K562 (cell line): ENCODE results near the gene NUAK2. TPM values are rescaled to one million over a fixed set of nuclear protein-coding genes. Genes with fewer than 3 reads are reported as not detected.

Experiments used
- ATAC-seq: fragments of 200-7000 bp; cut with Tn5 transposase; 3 replicates; pipeline ENCODE4 v1.9.1; 2020; ENCODE audit warnings: moderate library complexity
- BruUV-seq: library from RNA; stranded (reverse); fragments of 400-500 nt; replicated peaks from 2 replicates; lab custom pipeline; 2021; lab: Mats Ljungman, UMichigan
- CTCF ChIA-PET: fragments of 300-600 bp; formaldehyde crosslinking; extraction: SDS; loops from one replicate; lab custom pipeline; 2021; ENCODE audit warnings: low intra/inter-chr PET ratio; lab: Yijun Ruan, JAX
- POLR2A ChIA-PET: fragments of 300-600, 350-650 bp; sonication (Branson Sonifier 250); formaldehyde crosslinking; extraction: SDS; loops from one replicate; lab custom pipeline; 2021; ENCODE audit warnings: antibody characterized with exemption, inconsistent platforms; lab: Yijun Ruan, JAX
- DNase-seq, 4 experiments: peaks; one replicate each; pipeline versions ENCODE4 v3.0.0 to v3.0.0-alpha.2; 2011 to 2018; ENCODE audit warnings: low spot score in 3 of 4, mixed read lengths in 3 of 4; ENCODE audit errors: extremely low read depth in 1 of 4
- FAIRE-seq: peaks from 2 replicates; lab custom pipeline; 2011; peaks lifted over from hg19 to GRCh38; lab: Jason Lieb, UNC
- H2AFZ ChIP-seq: 2 replicates; pipeline ENCODE4 v1.6.0; 2011; ENCODE audit warnings: low read depth, low read length, control low read depth, inconsistent platforms
- H3K27ac ChIP-seq: fragments of 200-600 bp; 3 replicates; pipeline ENCODE4 v1.8.0; 2011; ENCODE audit warnings: low read depth, mild to moderate bottlenecking, control low read depth, inconsistent platforms, low read length, moderate library complexity, mixed read lengths; ENCODE audit errors: extremely low read depth
- H3K27me3 ChIP-seq, 2 experiments: fragments of 300-600 bp in 1 of 2; 2 replicates in 1 of 2; 3 replicates in 1 of 2; pipeline versions ENCODE4 v1.6.0 to v1.8.0; 2011; ENCODE audit warnings: inconsistent platforms in 2 of 2, low read length in 2 of 2, mild to moderate bottlenecking in 1 of 2, mixed read lengths in 1 of 2, moderate library complexity in 1 of 2; ENCODE audit not compliant: control insufficient read depth in 2 of 2, insufficient read depth in 2 of 2
- H3K36me3 ChIP-seq: fragments of 300-600 bp; 3 replicates; pipeline ENCODE4 v1.8.0; 2011; ENCODE audit warnings: mild to moderate bottlenecking, low read length, inconsistent platforms; ENCODE audit not compliant: control insufficient read depth, insufficient read depth
- H3K4me1 ChIP-seq, 2 experiments: fragments of 200-600 bp in 1 of 2; replicated peaks in 1 of 2; 2 replicates in 1 of 2; 3 replicates in 1 of 2; pipeline versions ENCODE4 v1.5.1 to v1.8.0; 2011; ENCODE audit warnings: inconsistent platforms in 2 of 2, low read length in 2 of 2, mild to moderate bottlenecking in 1 of 2, mixed read lengths in 1 of 2, moderate library complexity in 1 of 2; ENCODE audit not compliant: control insufficient read depth in 2 of 2, insufficient read depth in 2 of 2
- H3K4me2 ChIP-seq: 2 replicates; pipeline ENCODE4 v1.6.1; 2011; ENCODE audit warnings: low read length, control low read depth, inconsistent platforms, mixed read lengths; ENCODE audit not compliant: insufficient read depth
- H3K4me3 ChIP-seq: fragments of 200-600 bp; sonication (generic), shearing (Covaris generic); 2 replicates; pipeline ENCODE4 v1.5.1; 2016; ENCODE audit warnings: control low read depth, inconsistent platforms
- H3K79me2 ChIP-seq: fragments of 200-600 bp; 3 replicates; pipeline ENCODE4 v1.8.0; 2011; ENCODE audit warnings: low read length, inconsistent platforms; ENCODE audit not compliant: control insufficient read depth, insufficient read depth
- H3K9ac ChIP-seq, 2 experiments: 2 replicates each; pipeline versions ENCODE4 v1.6.0 to v1.6.1; 2011; ENCODE audit warnings: low read depth in 2 of 2, low read length in 2 of 2, control low read depth in 1 of 2, inconsistent platforms in 1 of 2, mild to moderate bottlenecking in 1 of 2, mixed read lengths in 1 of 2; ENCODE audit not compliant: insufficient read depth in 1 of 2
- H3K9me1 ChIP-seq: one replicate; pipeline ENCODE4 v1.6.0; 2011; ENCODE audit warnings: inconsistent platforms, mild to moderate bottlenecking, low read length, moderate library complexity; ENCODE audit not compliant: control insufficient read depth, insufficient read depth
- H3K9me3 ChIP-seq: replicated peaks from 2 replicates; pipeline ENCODE4 v1.5.1; 2011; ENCODE audit warnings: low read depth, low read length, inconsistent platforms; ENCODE audit not compliant: control insufficient read depth, insufficient read depth
- H4K20me1 ChIP-seq: replicated peaks from 2 replicates; pipeline ENCODE4 v1.6.1; 2011; ENCODE audit warnings: low read length, inconsistent platforms, mixed read lengths; ENCODE audit not compliant: control insufficient read depth, insufficient read depth
- CREB3 ChIP-seq: fragments of 450-650 bp; conservative IDR thresholded peaks from 2 replicates; pipeline ENCODE4 v1.6.1; 2016; ENCODE audit warnings: missing genetic modification characterization, low read depth, mild to moderate bottlenecking, missing compliant biosample characterization, moderate library complexity
- CSDE1 ChIP-seq, 2 experiments: fragments of 450-650 bp; IDR thresholded peaks; 2 replicates each; pipeline ENCODE4 v1.6.1; 2016; ENCODE audit warnings: mild to moderate bottlenecking in 1 of 2
- EGR1 ChIP-seq: fragments of 450-650 bp; conservative IDR thresholded peaks from 2 replicates; pipeline ENCODE4 v1.6.1; 2017; ENCODE audit warnings: mild to moderate bottlenecking
- GATAD2A ChIP-seq: fragments of 450-650 bp; IDR thresholded peaks from 2 replicates; pipeline ENCODE4 v1.6.1; 2017
- NFE2L1 ChIP-seq: fragments of 450-650 bp; IDR thresholded peaks from 2 replicates; pipeline ENCODE4 v1.6.1; 2016; ENCODE audit warnings: missing genetic modification characterization, low read depth, mild to moderate bottlenecking, missing compliant biosample characterization, moderate library complexity, borderline replicate concordance
- PHF21A ChIP-seq: fragments of 450-650 bp; IDR thresholded peaks from 2 replicates; pipeline ENCODE4 v1.6.1; 2017; ENCODE audit warnings: low read depth, borderline replicate concordance
- PYGO2 ChIP-seq: fragments of 450-650 bp; IDR thresholded peaks from 2 replicates; pipeline ENCODE4 v1.6.1; 2016; ENCODE audit warnings: mild to moderate bottlenecking, missing genetic modification characterization, moderate library complexity, missing compliant biosample characterization
- SREBF2 ChIP-seq: sonication (generic); formaldehyde crosslinking; IDR thresholded peaks from 2 replicates; pipeline ENCODE4 v1.4.0; 2020; ENCODE audit warnings: mild to moderate bottlenecking, missing genetic modification reagents
- THAP7 ChIP-seq: fragments of 250-450 bp; sonication (Bioruptor Pico); IDR thresholded peaks from 2 replicates; pipeline ENCODE4 v1.5.0; 2021
- ZNF764 ChIP-seq: fragments of 250-450 bp; sonication (Bioruptor Pico); IDR thresholded peaks from 2 replicates; pipeline ENCODE4 v1.4.0; 2020; ENCODE audit warnings: low read depth, mild to moderate bottlenecking, moderate library complexity
- ZNF785 ChIP-seq: fragments of 250-450 bp; sonication (Bioruptor Pico); IDR thresholded peaks from 2 replicates; pipeline ENCODE4 v1.4.0; 2020; ENCODE audit warnings: mild to moderate bottlenecking
- WGBS: fragments of 100-300 bp; shearing (Covaris generic); methylation state at CpG from one replicate; pipeline ENCODE4 v1.1.6; 2016; ENCODE audit warnings: low coverage, mixed read lengths; ENCODE audit not compliant: insufficient coverage; ENCODE audit errors: missing lambda C conversion rate; 5-methylcytosine and 5-hydroxymethylcytosine counted together
- in situ Hi-C: fragments of 300-500 bp; cut with MboI; formaldehyde crosslinking; loops from 4 replicates; pipeline ENCODE4 v1.15.0; 2018; ENCODE audit warnings: inconsistent platforms, mixed read lengths
- intact Hi-C: fragments of 100-400 bp; cut with micrococcal nuclease; formaldehyde crosslinking; loops from 2 replicates; pipeline ENCODE4 v1.14.2; 2022
- polyA plus RNA-seq, 8 experiments: library from polyadenylated mRNA; depleted of rRNA in 4 of 8; stranded (reverse) in 5 of 8; unstranded in 3 of 8; fragments of >200 nt; fragmentation: Nextera tagmentation in 2 of 8; fragmentation: Illumina TruSeq in 1 of 8; extraction: Ambion mirVana in 2 of 8; extraction: Trizol in 1 of 8; gene quantifications; 2 replicates each; pipeline versions ENCODE4 v1.2.1 to v1.2.3, GENCODE V29; 2011 to 2014; ENCODE audit warnings: inconsistent platforms in 1 of 8, missing spikeins in 1 of 8
- total RNA-seq, 7 experiments: library from RNA; depleted of rRNA in 6 of 7; stranded (reverse); fragments of >200 nt in 6 of 7; fragmentation: Illumina TruSeq in 2 of 7; extraction: Trizol in 2 of 7; gene quantifications; 2 replicates each; pipeline versions ENCODE4 v1.2.1 to v1.2.3, GENCODE V29; 2011 to 2021; ENCODE audit warnings: low replicate concordance in 1 of 7
- TF ChIP-seq, protein P1 (sequence below): IDR thresholded peaks from 2 replicates; pipeline ENCODE4 v1.6.1; 2012; ENCODE audit warnings: low read depth, low read length, improper control_type of control experiment, borderline replicate concordance

The NUAK2 gene
- total and polyA plus RNA-seq, 9 of the 15 experiments (the other 6 are each of a cell fraction or from before 2014, with no cell fraction given), result 0.04 to 0.44 (median 0.14) TPM

- TF ChIP-seq, protein P1, sequence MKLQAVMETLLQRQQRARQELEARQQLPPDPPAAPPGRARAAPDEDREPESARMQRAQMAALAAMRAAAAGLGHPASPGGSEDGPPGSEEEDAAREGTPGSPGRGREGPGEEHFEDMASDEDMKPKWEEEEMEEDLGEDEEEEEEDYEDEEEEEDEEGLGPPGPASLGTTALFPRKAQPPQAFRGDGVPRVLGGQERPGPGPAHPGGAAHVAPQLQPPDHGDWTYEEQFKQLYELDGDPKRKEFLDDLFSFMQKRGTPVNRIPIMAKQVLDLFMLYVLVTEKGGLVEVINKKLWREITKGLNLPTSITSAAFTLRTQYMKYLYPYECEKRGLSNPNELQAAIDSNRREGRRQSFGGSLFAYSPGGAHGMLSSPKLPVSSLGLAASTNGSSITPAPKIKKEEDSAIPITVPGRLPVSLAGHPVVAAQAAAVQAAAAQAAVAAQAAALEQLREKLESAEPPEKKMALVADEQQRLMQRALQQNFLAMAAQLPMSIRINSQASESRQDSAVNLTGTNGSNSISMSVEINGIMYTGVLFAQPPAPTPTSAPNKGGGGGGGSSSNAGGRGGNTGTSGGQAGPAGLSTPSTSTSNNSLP, result no peak
- TF ChIP-seq PHF21A, result no peak
- no peak for TF ChIP-seq NFE2L1
- TF ChIP-seq SREBF2 (CRISPR knock-in tag), result no peak
Observed at GRCh38 chr1:205329719-205330118, 8.2 kb upstream of the NUAK2 start (continued).

GRCh38 chr1:205328476-205328875, 6.9 kb upstream of the NUAK2 start:
- Histone ChIP-seq H3K9me3 (no peaks in the 10 kb centered on the region), H3K79me2 (no peaks in the 10 kb centered on the region), H3K9ac (no peak overlapping the region), H4K20me1 (peaks cover 19% of the 10 kb centered on the region), H2AFZ (no peak overlapping the region), H3K27ac (no peak overlapping the region), H3K36me3 (no peaks in the 10 kb centered on the region), H3K4me3 (no peak overlapping the region), H3K9me1 (no peaks in the 10 kb centered on the region), H3K4me2 (no peak overlapping the region), H3K27me3 (peaks cover 51 to 82% of the 10 kb centered on the region in 2 experiments; a peak in 4 of 5 replicates), H3K4me1 (no peaks in the 10 kb centered on the region; a peak in 1 of 5 replicates)
- no peak for ATAC-seq
- no TSS peak for BruUV-seq
- no peak for DNase-seq
- TF ChIP-seq CREB3 (tag) (no peak), PYGO2 (no peak), GATAD2A (no peak), EGR1 (no peak), CSDE1 (IDR thresholded peaks at IDR 0.05) (no peak), ZNF764 (CRISPR knock-in tag) (no peak), THAP7 (CRISPR knock-in tag) (no peak), ZNF785 (CRISPR knock-in tag) (no peak)
- in situ Hi-C loops, result no loop called here
- 5% methylated on average over 4 of the region's 4 CpGs for WGBS
- ChIA-PET CTCF (no interaction called here), POLR2A (no interaction called here)
- intact Hi-C loops, result loop anchor here (5.0 kb wide), 1 partner anchor 351 kb away; no protein-coding TSS in a partner anchor
- FAIRE-seq, result no peak
